SW 1271 (cell line): Measurements from ENCODE around the gene ZFP62.

Experiments
- DNase-seq, 2 experiments: peaks; one replicate each; lab custom pipeline; 2025; lab: John Stamatoyannopoulos, UW

The ZFP62 gene

GRCh38 chr5:180810210-180810958 lies 50.7 kb downstream of the ZFP62 start:
- DNase-seq = peak; percentile 87 to 94

GRCh38 chr5:180809403-180810209 lies 51.5 kb downstream of the ZFP62 start:
- DNase-seq = peak; percentile 82 to 93

DNA sequence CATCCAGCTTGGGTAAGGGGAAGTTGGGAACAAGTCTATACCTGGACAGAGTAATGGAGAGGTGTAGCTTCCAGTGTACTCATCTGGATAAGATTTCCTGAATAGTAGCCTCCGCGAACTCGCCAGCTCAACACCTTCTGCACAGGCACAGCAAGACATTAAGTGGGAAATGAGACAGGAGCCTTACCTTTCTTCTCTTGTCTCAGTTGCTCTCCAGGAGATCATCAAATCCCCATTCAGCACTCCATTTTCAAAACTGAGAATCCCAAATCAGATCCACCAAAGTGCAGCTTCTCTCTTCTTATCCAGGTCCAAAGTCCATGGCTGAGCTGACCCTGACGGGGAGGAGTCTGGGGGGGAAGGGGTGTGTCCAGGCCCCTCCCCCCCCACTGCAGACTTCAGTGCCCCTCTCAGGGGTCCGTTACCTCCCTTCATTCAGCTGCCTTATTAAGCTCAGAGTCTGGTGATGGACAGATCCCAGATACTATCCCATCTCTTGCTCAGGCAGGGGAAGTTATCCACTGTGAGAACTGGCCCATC lies 52.5 kb downstream of the ZFP62 start:
- DNase-seq = no peak

- no peak for DNase-seq
These were observed 53.2 kb downstream of the ZFP62 start for GRCh38 chr5:180807654-180808414.

GRCh38 chr5:180807046-180807445 lies 54.0 kb downstream of the ZFP62 start:
- DNase-seq = no peak

GRCh38 chr5:180806351-180807011 lies 54.6 kb downstream of the ZFP62 start:
- DNase-seq = no peak

DNA sequence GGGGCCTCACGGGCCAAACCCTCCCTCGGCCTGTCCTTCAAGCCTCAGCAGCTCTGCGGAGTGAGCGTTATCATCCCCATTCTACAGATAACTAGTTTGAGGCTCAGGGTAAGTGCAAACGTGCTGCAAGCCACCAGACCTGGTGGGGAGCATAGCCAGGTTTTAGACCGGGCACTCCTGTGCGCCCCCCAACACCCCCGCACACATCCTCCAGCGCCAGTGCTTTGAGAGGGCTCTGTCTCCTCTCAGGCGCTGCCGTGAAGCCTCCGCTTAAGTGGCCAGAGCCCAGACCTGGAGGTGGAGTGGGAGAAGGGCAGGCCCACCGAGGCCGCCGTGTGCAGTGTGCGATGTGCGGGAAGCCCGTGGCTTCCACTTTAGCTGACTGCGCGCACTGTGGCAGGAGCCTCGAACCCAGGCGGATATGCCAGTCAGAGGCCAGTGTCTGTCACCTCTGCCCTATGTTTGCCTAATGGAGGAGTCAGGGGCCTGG lies 56.9 kb downstream of the ZFP62 start:
- DNase-seq = no peak

DNA sequence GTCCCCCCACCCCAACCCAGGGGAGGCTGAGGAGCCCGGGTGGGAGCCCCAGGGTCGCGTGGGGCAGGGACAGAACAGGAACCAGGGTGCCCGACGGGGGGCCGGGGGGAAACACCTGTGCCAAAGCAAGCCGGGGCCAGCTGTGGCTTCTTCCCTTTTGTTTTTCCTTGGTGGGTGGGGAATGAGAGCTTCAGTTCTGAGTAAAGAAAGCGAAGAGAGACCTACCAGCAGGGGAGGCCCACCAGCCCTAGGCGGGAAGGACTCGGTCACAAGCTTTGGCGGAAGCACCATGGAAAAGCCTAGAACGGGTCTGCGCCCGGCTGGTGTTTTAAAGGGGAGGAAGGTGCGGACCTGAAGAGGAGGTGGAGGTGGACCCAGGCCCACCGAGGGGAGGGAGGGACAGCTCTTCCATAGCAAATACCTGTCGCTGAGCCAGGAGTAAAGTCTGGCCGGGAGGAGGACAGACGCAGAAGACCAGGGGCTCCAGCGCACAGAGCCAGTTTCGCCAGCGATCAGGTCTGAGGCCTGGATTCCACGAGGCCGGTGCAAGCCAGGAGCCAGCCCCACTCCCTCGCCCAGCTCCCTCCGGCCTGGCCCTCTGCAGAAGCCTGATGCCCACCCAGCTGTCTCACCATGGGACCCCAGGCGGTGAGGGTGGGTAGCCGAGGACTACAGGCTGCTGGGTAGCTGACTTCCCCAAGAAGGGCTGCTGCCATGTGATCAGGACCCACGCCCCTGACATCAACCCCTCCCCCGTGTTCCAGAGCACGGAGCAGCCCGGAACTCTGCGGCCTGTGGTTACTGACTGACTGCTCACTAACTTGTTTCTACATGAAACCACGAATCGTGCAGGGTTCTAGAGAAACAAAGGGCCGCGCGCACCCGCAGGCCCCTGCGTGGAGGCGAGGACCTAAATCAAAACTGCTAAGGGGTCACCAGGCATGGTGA lies 57.6 kb downstream of the ZFP62 start:
- DNase-seq = no peak

DNA sequence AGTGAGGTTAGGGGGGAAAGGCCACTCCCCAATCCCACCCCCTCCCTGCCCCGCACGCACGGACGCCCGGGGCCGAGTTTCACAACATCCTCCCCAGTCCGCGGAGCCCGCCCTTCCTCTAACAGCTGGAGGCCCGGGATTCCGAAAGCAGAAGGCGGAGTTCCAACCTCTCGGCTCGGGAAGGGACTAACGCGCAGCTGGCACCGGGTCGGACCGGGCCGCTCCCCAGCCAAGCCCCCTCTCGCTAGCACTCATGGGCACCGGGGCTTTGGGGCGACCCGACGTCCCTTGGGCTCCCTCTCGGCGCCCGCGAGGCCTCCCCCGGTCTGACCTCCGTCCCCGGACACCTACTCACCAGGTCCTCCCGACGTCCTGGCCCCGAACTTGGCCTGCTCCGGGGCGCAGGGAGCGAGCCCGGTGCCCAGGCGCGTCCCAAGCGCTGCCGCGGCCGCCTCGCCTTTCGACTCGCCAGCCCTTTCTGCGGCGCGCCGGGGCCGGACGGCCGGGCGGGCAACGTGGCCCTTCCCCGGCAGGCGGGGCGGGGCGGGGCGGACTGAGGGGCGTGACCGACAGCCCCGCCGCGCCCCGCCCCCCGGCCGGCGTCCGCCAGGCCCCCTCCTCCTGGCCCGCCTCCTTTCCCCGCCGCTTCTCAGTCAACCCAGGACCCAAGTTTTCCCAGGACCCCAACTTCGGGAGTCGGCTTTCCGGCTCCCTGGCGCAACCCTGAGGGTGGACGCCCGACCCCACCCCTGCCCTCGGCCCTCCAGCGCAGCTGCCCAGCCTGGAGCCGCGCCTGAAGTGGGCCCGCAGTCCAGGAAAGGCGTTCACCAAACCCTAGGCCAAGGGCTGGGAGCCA lies 58.5 kb downstream of the ZFP62 start, which contains the start of gene MGAT1:
Gene MGAT1, minus strand, starts transcription at position 482 of the 856 bp plus-strand sequence. CDS start 9,835 bp downstream, outside the sequence.
- peak; percentile 49 to 85 for DNase-seq

GRCh38 chr5:180801596-180802324 lies 59.3 kb downstream of the ZFP62 start:
- DNase-seq = no peak

GRCh38 chr5:180799902-180800801 lies 60.9 kb downstream of the ZFP62 start:
- peak in 1 of 2 experiments; percentile 39 for DNase-seq

- no peak for DNase-seq
These were observed 61.9 kb downstream of the ZFP62 start for GRCh38 chr5:180799194-180799593.

DNA sequence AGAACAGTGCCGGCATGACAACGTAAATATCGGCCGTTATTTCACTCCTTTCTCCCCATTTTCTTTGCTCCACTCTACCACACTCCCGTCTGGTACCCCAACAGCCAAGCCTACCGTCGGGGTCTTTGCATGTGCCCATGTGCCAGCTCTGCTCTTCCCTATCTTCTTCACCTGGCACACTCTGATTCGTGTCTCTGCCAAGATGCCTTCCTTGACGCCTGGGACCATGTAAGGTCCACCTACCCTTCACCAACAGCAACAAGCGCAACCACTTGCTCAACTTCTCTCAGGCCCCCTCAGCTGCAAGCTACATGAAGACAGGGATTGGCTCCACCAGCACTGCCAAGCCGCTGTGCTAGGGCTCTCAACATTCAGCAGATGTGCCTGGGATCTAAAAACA lies 62.9 kb downstream of the ZFP62 start:
- DNase-seq = no peak
